HEK293 (cell line): ENCODE results near the gene GEMIN7.

Source experiments
- GLI4 ChIP-seq: fragments of 450-650 bp; formaldehyde crosslinking; IDR thresholded peaks from 2 replicates; pipeline ENCODE4 v1.5.1; 2016; ENCODE audit warnings: missing biosample characterization, missing genetic modification characterization
- YY1 ChIP-seq: fragments of 450-650 bp; formaldehyde crosslinking; IDR thresholded peaks from 2 replicates; pipeline ENCODE4 v1.5.1; 2018; ENCODE audit warnings: missing biosample characterization, missing genetic modification characterization
- ZNF146 ChIP-seq: fragments of 450-650 bp; formaldehyde crosslinking; IDR thresholded peaks from 2 replicates; pipeline ENCODE4 v1.5.1; 2016; ENCODE audit warnings: missing biosample characterization, missing genetic modification characterization
- TF ChIP-seq, protein P1 (sequence below): fragments of 450-650 bp; formaldehyde crosslinking; IDR thresholded peaks from 2 replicates; pipeline ENCODE4 v1.5.1; 2016; ENCODE audit warnings: missing biosample characterization, missing genetic modification characterization

DNA sequence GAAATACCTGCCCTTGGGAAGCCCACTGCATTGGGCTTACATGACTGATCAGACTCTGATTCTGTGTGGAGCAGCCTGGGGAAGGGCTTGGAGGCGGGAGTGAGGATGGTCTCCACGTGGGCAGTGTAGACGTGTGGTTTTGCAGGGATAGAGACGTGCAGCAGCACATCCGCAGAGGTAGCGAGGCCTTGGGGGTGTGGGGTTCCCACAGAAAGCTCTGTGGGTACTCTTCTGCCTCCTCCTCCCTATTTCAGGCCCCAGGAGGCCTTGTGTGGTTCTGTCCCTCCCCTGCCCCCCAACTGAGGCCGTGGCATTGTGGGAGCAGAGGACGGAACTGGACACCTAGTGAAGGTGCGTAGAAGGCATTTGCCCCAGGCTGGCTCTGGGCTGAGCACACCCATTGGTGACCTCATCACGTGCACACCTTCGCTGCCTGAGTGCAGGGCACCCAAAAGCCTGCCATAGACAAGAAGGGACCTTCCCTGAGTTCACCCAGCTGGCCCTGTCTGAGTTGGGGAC, 42.8 kb downstream of the GEMIN7 start:
- TF ChIP-seq GLI4 (tag by site-specific recombination): no peak
- TF ChIP-seq, protein P1, sequence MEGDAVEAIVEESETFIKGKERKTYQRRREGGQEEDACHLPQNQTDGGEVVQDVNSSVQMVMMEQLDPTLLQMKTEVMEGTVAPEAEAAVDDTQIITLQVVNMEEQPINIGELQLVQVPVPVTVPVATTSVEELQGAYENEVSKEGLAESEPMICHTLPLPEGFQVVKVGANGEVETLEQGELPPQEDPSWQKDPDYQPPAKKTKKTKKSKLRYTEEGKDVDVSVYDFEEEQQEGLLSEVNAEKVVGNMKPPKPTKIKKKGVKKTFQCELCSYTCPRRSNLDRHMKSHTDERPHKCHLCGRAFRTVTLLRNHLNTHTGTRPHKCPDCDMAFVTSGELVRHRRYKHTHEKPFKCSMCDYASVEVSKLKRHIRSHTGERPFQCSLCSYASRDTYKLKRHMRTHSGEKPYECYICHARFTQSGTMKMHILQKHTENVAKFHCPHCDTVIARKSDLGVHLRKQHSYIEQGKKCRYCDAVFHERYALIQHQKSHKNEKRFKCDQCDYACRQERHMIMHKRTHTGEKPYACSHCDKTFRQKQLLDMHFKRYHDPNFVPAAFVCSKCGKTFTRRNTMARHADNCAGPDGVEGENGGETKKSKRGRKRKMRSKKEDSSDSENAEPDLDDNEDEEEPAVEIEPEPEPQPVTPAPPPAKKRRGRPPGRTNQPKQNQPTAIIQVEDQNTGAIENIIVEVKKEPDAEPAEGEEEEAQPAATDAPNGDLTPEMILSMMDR: no peak
- no peak for TF ChIP-seq ZNF146 (tag by site-specific recombination)
- no peak for TF ChIP-seq YY1 (tag by site-specific recombination)
